Immature natural killer cell (primary cell): ENCODE results near the gene DUSP16. TPM values are rescaled to one million over a fixed set of nuclear protein-coding genes. Genes with fewer than 3 reads are reported as not detected.
A peak's percentile ranks its signal among the peaks of the same experiment; 100 is the strongest.
"Not testable (repeated sequence)": the region's sequence is repeated elsewhere in the genome, so short reads cannot be mapped to it uniquely, and the experiment has no call there.

Source experiments
- DNase-seq, 3 donors: peaks; one replicate each; pipeline ENCODE4 v3.0.0; 2022; ENCODE audit warnings: mixed read lengths in 1 of 3
- H3K27ac Mint-ChIP-seq, 6 donors: one replicate each; pipeline ENCODE4 v1.8.0; 2020; ENCODE audit warnings: mixed read lengths in 6 of 6, mild to moderate bottlenecking in 5 of 6, inconsistent platforms in 4 of 6, moderate library complexity in 3 of 6
- H3K27me3 Mint-ChIP-seq, 3 donors: one replicate each; pipeline ENCODE4 v1.8.0; 2020 to 2021; ENCODE audit warnings: low read depth in 3 of 3, mild to moderate bottlenecking in 3 of 3, mixed read lengths in 3 of 3, moderate library complexity in 3 of 3, inconsistent platforms in 1 of 3
- H3K36me3 Mint-ChIP-seq, 3 donors: one replicate each; pipeline ENCODE4 v1.8.0; 2020; ENCODE audit warnings: mixed read lengths in 3 of 3, inconsistent platforms in 2 of 3, mild to moderate bottlenecking in 2 of 3
- H3K4me1 Mint-ChIP-seq, 2 donors: one replicate each; pipeline ENCODE4 v1.8.0; 2020; ENCODE audit warnings: inconsistent platforms in 2 of 2, mild to moderate bottlenecking in 2 of 2, mixed read lengths in 2 of 2, moderate library complexity in 1 of 2
- H3K4me3 Mint-ChIP-seq, 5 donors: one replicate each; pipeline ENCODE4 v1.8.0; 2020; ENCODE audit warnings: mild to moderate bottlenecking in 5 of 5, mixed read lengths in 5 of 5, inconsistent platforms in 3 of 5, moderate library complexity in 3 of 5
- H3K9me3 Mint-ChIP-seq, 6 donors: one replicate each; pipeline ENCODE4 v1.8.0; 2020; ENCODE audit warnings: mild to moderate bottlenecking in 6 of 6, mixed read lengths in 6 of 6, inconsistent platforms in 4 of 6, moderate library complexity in 3 of 6
- polyA plus RNA-seq, 3 donors: library from polyadenylated mRNA; unstranded; fragments of 300-500 nt; fragmentation: Illumina TruSeq; gene quantifications; one replicate each; pipeline ENCODE4 v1.2.3, GENCODE V29; 2021

Gene DUSP16, protein sequence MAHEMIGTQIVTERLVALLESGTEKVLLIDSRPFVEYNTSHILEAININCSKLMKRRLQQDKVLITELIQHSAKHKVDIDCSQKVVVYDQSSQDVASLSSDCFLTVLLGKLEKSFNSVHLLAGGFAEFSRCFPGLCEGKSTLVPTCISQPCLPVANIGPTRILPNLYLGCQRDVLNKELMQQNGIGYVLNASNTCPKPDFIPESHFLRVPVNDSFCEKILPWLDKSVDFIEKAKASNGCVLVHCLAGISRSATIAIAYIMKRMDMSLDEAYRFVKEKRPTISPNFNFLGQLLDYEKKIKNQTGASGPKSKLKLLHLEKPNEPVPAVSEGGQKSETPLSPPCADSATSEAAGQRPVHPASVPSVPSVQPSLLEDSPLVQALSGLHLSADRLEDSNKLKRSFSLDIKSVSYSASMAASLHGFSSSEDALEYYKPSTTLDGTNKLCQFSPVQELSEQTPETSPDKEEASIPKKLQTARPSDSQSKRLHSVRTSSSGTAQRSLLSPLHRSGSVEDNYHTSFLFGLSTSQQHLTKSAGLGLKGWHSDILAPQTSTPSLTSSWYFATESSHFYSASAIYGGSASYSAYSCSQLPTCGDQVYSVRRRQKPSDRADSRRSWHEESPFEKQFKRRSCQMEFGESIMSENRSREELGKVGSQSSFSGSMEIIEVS
- polyA plus RNA-seq, result under 1 TPM in 2 of 3 donors, not detected in 1; 0.57 to 0.78 TPM

DNA sequence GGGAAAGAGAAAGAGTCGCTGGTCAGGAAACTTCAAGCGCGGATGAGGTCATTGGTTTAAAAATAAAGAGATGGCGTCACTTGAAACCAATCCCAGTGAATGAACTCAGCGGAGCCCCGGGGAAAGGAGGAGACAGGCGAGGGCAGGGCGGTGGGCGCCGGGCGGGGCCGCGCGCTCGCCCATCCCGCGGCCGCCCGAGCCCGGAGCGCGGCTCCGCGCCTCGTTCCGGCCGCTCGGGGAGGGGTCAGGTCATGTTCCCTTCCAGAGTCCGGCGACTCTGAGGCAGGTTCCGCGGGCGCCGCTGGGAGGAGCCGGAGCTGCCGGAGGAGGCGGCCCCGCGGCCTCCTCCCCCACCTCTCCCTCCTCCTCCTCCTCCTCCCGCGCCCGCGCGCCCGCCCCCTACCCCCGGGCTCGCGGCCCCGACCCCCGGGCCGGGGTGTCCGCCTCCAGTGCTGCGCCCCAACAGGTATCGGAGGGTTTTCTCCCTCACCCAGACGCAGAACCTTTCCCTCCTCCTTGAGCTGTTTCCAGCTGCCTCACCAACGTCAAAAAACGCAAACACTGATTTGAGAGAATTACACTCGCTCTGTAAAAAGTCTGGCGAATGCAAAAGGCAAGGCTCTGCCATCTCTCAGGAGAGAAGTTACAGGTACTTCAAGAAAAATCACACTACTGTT is at the start of gene DUSP16:
DUSP16 (minus strand) TSS at position 279 of the 677 bp plus-strand sequence. CDS start 41,765 bp downstream, outside the sequence.
- peak; percentile 81 to 86 (median 83) for DNase-seq
- Mint-ChIP-seq H3K4me1 (peaks cover 10 to 22% of the 10 kb centered on the region in 2 donors), H3K27ac (peak within 1 kb of the TSS; percentile 88 to 99 (median 93)), H3K27me3 (peaks cover 2 to 8% (median 7%) of the 10 kb centered on the region in 3 donors), H3K36me3 (no peaks in the 10 kb centered on the region), H3K9me3 (no peaks in the 10 kb centered on the region), H3K4me3 (peak within 1 kb of the TSS; percentile 89 to 94 (median 91))

DNA sequence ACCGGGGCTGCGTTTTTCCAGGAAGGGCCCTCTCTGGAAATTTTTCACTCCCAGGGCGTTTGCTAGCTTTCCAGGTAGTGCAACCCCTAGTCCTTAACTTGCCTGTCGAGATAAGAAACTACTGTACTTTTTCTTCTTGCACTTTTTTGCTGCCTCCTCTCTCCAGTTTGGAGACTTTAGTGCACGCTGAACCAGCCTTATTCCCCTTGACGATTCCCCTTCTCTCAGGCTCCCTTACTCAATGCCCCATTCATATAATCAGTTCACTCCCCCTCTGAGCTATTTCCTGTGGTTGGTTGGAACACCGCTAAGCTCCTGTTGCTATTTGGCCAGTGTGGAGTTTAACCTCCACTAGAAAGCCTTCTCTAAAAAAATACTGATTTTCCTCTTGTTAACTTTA is 49.7 kb upstream of the DUSP16 start:
- Mint-ChIP-seq H3K4me3 (peak overlapping the region; percentile 88 to 96 (median 95)), H3K4me1 (peaks cover 37 to 53% of the 10 kb centered on the region in 2 donors), H3K27me3 (peaks cover 3 to 17% (median 4%) of the 10 kb centered on the region in 3 donors), H3K9me3 (no peaks in the 10 kb centered on the region), H3K27ac (peak overlapping the region; percentile 91 to 99 (median 95)), H3K36me3 (no peaks in the 10 kb centered on the region)
- DNase-seq, result peak in 2 of 3 donors; percentile 16 to 31

DNA sequence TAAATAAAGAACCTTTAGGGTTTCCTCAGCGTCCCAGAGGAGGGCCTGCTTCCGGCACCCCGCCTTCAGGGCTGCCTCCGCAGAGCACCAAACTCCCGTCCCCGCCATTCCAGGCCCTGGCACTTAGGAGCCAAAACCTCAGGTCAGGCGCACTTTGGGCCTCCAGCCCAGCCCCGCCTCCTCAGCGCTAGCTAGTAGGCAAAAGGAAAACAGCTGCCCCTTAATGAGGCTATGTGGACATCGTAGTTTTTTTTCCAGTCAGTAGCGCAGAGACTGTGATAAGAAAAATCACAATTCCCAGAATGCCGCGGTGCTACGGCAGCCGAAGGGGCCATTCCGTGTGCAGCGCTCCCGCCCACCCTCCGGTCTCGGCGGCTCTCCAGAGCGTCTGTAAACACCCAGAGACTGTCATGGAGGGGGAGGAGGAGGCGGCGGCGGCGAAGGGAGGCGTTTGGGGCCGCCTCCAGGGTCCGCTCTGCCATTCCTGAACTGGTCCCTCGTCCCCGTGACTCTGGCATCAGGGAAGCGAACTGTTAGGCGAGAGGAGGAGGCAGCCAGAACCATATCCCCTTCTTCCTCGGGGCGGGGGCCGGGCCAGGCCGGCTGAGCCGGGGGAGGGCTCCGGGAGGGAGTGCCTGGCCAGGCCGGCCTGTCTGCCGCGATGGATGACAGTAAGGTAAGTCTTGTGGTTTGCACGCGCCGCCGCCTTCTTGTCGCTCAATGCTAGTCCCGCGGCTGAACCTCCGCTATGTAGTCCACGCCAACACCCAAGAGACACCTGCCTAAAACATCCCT is 49.0 kb upstream of the DUSP16 start, which contains the start of gene CREBL2:
CREBL2 (plus strand) TSS at position 365 of the 795 bp plus-strand sequence; CDS start at position 662, 297 bp downstream.
- H3K4me3 Mint-ChIP-seq, result peak within 1 kb of the TSS; percentile 88 to 96 (median 95)
- peaks cover 3 to 17% (median 4%) of the 10 kb centered on the region in 3 donors for H3K27me3 Mint-ChIP-seq
- H3K36me3 Mint-ChIP-seq, result no peaks in the 10 kb centered on the region
- peaks cover 32 to 49% of the 10 kb centered on the region in 2 donors for H3K4me1 Mint-ChIP-seq
- peak within 1 kb of the TSS; percentile 91 to 99 (median 95) for H3K27ac Mint-ChIP-seq
- peak; percentile 87 to 89 (median 88) for DNase-seq
- no peaks in the 10 kb centered on the region for H3K9me3 Mint-ChIP-seq

DNA sequence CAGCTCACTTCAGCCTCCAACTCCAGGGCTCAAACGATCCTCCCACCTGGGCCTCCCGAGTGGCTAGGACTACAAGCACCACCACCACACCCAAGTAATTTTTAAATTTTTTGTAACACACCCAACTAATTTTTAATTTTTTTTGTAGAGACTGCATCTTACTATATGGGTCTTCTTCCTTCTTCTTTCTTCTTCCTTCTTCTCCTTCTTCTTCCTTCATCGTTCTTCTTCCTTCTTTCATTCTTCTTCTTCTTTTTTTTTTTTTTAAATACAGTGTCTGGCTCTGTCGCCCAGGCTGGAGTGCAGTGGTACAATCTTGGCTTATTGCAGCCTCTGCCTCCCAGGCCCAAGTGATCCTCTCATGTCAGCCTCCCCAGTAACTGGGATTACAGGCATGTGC is 48.0 kb upstream of the DUSP16 start:
- Mint-ChIP-seq H3K4me3 (peak overlapping the region; percentile 88 to 96 (median 95)), H3K27ac (peak overlapping the region; percentile 85 to 96 (median 95)), H3K4me1 (peaks cover 30 to 41% of the 10 kb centered on the region in 2 donors), H3K36me3 (no peaks in the 10 kb centered on the region), H3K27me3 (peaks cover 3 to 19% (median 4%) of the 10 kb centered on the region in 3 donors), H3K9me3 (no peaks in the 10 kb centered on the region)
- no peak for DNase-seq

DNA sequence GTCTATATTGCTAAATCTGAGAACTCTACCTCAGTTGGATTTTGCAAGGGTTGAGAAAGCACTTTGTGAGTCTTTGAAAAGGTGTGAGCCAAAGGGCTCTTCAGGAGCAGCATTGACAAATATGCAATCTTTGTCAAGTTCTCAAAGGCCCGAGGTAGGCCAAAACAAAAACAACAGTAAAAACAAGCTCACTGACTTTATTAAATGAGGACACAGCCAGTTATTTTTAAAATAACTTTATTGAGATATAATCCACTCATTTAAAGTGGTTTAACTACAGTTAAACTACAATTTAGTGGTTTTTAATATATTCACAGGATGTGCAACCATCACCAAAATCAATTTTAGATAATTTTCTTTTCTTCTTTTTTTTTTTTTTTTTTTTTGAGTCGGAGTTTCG is 47.0 kb upstream of the DUSP16 start:
- Mint-ChIP-seq H3K4me1 (peaks cover 30 to 40% of the 10 kb centered on the region in 2 donors), H3K4me3 (peak overlapping the region in 1 of 5 donors; percentile 57), H3K27ac (no peak overlapping the region), H3K36me3 (no peaks in the 10 kb centered on the region), H3K9me3 (no peaks in the 10 kb centered on the region), H3K27me3 (peaks cover 4 to 22% (median 4%) of the 10 kb centered on the region in 3 donors)
- no peak for DNase-seq

DNA sequence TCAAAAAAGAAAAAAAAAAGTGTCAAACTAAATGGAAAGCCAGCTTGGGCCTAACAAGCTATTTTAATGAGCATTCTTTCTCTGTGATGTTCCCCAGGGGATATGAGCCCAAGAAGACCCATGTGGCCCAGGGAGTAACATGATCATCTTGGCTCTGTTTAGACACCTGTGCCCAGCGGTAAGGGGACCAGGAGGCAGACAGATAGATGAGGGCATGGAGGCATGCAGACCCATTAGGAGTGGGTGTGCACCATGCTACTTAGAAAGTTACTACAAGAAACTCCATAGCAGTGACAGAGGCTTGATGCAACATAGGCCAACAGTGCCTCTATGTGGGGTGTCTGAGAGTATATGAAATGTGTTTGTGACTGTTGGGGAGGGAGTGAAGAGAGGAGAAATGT is 45.9 kb upstream of the DUSP16 start:
- DNase-seq, result no peak
- H3K27me3 Mint-ChIP-seq, result peaks cover 4 to 24% (median 4%) of the 10 kb centered on the region in 3 donors
- H3K4me1 Mint-ChIP-seq, result peaks cover 25 to 30% of the 10 kb centered on the region in 2 donors
- no peaks in the 10 kb centered on the region for H3K36me3 Mint-ChIP-seq
- no peak overlapping the region for H3K27ac Mint-ChIP-seq
- peak overlapping the region in 4 of 5 donors; percentile 0 to 22 (median 5) for H3K4me3 Mint-ChIP-seq
- no peaks in the 10 kb centered on the region for H3K9me3 Mint-ChIP-seq

DNA sequence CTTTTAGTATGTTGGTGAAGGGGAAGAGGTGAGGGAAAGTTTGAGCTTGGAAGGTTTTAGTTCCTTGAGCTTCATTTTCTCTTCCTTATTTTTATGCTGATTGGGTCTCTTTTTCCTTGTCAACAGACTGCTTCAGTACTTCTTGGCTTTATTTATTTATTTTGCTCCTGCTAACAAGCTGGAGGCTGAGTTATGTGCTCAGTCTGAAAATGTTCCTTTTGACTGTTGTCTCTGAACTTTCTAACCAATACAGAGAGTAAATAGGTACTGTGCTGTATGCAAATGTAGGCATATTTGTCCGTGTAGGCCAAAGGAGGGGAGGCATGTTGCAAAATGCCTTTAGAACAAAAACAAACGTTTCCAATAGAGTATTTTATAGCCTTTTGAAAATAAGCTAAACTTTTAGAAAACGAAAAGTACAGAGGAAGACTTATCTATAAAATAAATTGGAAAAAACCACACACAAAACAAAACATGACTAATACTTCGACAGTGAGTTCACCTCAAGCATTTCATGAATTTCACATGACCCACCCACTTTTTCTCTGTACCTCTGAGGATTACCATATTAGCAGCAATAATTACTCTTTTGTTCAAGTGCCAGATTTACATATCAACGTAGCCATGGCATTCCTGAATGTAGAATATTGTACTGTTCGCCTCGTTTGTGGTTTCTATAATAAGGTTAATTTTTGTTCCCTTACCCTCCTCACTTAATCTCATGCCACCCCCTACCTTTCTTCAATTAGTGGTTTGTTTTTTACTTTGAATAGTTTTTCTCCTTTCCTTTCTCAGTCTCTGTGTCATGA is 44.3 kb upstream of the DUSP16 start:
- Mint-ChIP-seq H3K4me1 (peaks cover 11 to 14% of the 10 kb centered on the region in 2 donors), H3K27me3 (peaks cover 4 to 18% (median 4%) of the 10 kb centered on the region in 3 donors), H3K9me3 (no peaks in the 10 kb centered on the region), H3K36me3 (no peaks in the 10 kb centered on the region), H3K4me3 (no peak overlapping the region), H3K27ac (no peak overlapping the region)
- DNase-seq, result no peak

DNA sequence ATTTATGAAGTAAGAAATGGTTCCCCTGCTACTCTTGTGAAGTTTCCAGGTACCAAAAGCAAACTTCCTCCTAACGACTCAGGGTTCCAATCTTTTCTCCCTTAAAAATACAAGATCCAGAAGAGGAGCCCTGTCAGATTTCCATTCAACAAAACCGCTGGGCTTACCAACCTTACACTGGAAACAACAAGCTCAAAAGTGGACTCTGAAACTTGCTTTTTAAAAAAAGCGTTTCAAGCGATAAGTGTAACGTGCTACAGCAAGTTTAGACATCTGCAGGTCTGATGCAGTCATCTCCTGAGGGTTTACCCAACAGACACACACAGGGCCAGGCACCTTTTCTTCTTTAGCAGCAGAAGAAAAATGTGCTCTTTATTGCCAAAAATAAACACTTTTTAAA is 42.1 kb upstream of the DUSP16 start:
- no peak overlapping the region for H3K4me3 Mint-ChIP-seq
- DNase-seq, result no peak
- no peaks in the 10 kb centered on the region for H3K9me3 Mint-ChIP-seq
- H3K27me3 Mint-ChIP-seq, result peaks cover 0 to 9% (median 2%) of the 10 kb centered on the region in 3 donors
- H3K27ac Mint-ChIP-seq, result no peak overlapping the region
- H3K4me1 Mint-ChIP-seq, result no peaks in the 10 kb centered on the region
- H3K36me3 Mint-ChIP-seq, result no peaks in the 10 kb centered on the region

DNA sequence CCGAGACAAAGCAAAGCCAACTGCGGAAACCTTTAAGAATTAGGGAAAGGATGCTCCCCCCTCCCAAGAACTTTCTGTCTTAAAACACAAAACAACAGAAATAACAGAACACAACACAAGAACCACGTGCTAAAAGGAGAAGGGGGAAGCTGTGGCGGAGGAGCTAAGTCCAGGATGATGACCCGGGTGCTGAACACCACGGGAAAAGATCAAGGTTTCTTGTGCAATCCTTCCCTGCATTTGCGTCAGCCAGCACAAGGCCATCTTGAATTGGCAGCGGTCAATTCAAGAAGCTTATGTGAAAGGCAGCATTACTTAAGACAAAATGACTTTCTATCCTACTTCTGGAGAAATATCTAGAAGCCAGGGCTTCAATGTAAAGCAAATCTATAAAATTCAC is 38.0 kb upstream of the DUSP16 start:
- no peaks in the 10 kb centered on the region for H3K36me3 Mint-ChIP-seq
- no peaks in the 10 kb centered on the region for H3K4me1 Mint-ChIP-seq
- DNase-seq, result no peak
- H3K27me3 Mint-ChIP-seq, result peaks cover 0 to 7% (median 2%) of the 10 kb centered on the region in 3 donors
- no peaks in the 10 kb centered on the region for H3K9me3 Mint-ChIP-seq
- no peak overlapping the region for H3K4me3 Mint-ChIP-seq
- H3K27ac Mint-ChIP-seq, result peak overlapping the region in 1 of 6 donors; percentile 12

DNA sequence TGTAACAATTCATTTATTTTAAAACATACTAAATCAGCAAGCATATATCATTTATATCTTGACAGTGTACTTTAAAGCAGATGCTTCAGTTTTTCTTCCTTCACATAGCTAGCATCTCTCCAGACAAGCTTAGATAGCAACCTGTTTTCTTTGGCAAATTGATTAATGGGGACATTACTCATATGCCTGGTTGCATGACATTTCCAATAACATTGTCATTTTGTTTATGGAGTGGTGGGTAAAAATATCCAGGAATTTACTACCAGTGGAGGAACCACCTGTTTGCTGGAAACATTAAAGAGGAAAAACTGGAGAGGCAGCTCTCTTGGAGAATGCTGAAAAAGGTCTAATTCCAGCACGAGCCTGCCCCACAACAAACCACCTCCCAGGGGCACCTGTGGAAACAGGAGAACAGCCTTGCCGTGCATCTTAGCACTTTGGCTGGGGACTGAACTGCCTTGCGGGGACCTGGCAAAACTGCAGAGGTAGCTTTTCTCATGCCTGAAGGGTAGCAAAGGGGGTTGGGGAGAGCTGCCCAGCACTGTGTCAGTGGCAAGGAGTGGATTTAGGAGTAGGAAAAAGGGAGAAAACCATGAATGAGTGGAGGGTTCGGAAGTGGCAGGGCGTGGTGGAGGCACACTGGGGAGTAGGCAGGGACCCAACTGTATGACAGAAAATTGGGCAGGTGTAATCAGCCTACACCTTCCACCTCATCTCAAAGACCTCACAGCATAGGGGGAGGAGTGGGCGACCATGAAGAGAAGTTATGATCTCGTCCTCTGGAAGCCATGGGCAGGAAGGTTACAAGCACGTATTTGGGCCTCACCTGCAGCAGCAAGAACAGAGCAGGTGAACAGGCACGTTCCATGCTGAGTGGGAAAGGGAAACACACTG is 37.3 kb upstream of the DUSP16 start:
- no peak for DNase-seq
- H3K4me3 Mint-ChIP-seq, result no peak overlapping the region
- no peak overlapping the region for H3K27ac Mint-ChIP-seq
- no peaks in the 10 kb centered on the region for H3K36me3 Mint-ChIP-seq
- H3K27me3 Mint-ChIP-seq, result peaks cover 0 to 6% (median 0%) of the 10 kb centered on the region in 3 donors
- H3K9me3 Mint-ChIP-seq, result no peaks in the 10 kb centered on the region
- no peaks in the 10 kb centered on the region for H3K4me1 Mint-ChIP-seq

DNA sequence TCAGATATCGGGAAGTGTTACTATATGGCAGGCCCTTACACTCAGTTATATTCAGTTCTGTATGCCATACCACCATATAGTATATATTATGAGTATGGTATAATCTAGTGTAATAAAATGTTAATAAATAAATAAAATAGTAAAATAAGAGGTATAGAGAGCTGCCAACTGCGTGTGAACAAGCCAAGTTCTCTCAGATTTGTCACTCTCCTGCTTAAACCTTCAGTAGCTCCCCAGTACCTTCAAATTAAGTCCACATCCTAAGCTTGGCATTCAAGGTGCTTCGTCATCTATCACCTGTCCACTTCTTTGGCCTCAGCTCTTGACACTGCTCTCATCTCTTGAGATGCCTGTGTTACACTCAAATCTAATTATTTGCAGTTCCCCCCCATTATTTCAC is 36.2 kb upstream of the DUSP16 start:
- Mint-ChIP-seq H3K9me3 (no peaks in the 10 kb centered on the region), H3K4me1 (no peaks in the 10 kb centered on the region), H3K36me3 (no peaks in the 10 kb centered on the region), H3K27ac (no peak overlapping the region), H3K4me3 (no peak overlapping the region), H3K27me3 (peaks cover 0 to 2% (median 0%) of the 10 kb centered on the region in 3 donors)
- no peak for DNase-seq

DNA sequence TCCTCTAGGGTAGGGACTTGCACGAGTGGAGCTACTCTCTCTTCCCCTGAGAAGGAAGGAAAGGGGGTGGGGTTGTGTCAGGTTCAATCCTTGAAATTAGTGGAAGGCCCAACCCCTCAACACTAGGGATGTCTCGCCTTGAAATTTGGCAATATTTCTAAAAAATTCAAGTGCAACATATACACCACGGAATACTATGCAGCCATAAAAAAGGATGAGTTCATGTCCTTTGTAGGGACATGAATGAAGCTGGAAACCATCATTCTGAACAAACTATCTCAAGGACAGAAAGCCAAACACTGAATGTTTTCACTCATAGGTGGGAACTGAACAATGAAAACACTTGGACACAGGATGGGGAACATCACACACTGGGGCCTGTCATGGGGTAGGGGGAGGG is 33.9 kb upstream of the DUSP16 start:
- not testable (repeated sequence) for H3K9me3 Mint-ChIP-seq, H3K27ac Mint-ChIP-seq, DNase-seq, H3K36me3 Mint-ChIP-seq, H3K4me3 Mint-ChIP-seq, H3K27me3 Mint-ChIP-seq, H3K4me1 Mint-ChIP-seq
